HL-60/S4 treated with phorbol 12-myristate 13-acetate at 8.2 ng/mL for 4 days and 3 days (cell line): ENCODE measurements around the gene PCYOX1L.

Experiments used
- in situ Hi-C: fragments of 300-500 bp; cut with MboI; formaldehyde crosslinking; loops from 2 replicates; pipeline ENCODE4 v1.15.0; 2022; ENCODE audit warnings: low sequenced_read_pairs

The PCYOX1L gene

GRCh38 chr5:149404746-149405549, 47.1 kb downstream of the PCYOX1L start:
- in situ Hi-C loops: no loop called here

GRCh38 chr5:149405550-149406202, 47.8 kb downstream of the PCYOX1L start:
- in situ Hi-C loops: no loop called here

- in situ Hi-C loops: no loop called here
Measured at GRCh38 chr5:149406203-149406978, 48.5 kb downstream of the PCYOX1L start.

GRCh38 chr5:149406979-149407306, 49.1 kb downstream of the PCYOX1L start:
- in situ Hi-C loops: no loop called here

- in situ Hi-C loops: no loop called here
Measured at GRCh38 chr5:149407323-149408251, 49.7 kb downstream of the PCYOX1L start.

GRCh38 chr5:149408252-149409099, 50.6 kb downstream of the PCYOX1L start:
- in situ Hi-C loops: no loop called here

- in situ Hi-C loops: no loop called here
Measured at GRCh38 chr5:149409268-149409948, 51.6 kb downstream of the PCYOX1L start.

- in situ Hi-C loops: no loop called here
Measured at GRCh38 chr5:149410071-149410470, 52.2 kb downstream of the PCYOX1L start.

- in situ Hi-C loops: no loop called here
Measured at GRCh38 chr5:149410721-149411432, 53.0 kb downstream of the PCYOX1L start.

GRCh38 chr5:149411738-149412519, 54.1 kb downstream of the PCYOX1L start:
- in situ Hi-C loops: no loop called here

- in situ Hi-C loops: no loop called here
Measured at GRCh38 chr5:149412783-149413476, 55.1 kb downstream of the PCYOX1L start.

- in situ Hi-C loops: no loop called here
Measured at GRCh38 chr5:149413477-149414210, 55.8 kb downstream of the PCYOX1L start.

GRCh38 chr5:149414405-149415065, 56.7 kb downstream of the PCYOX1L start:
- in situ Hi-C loops: no loop called here

GRCh38 chr5:149415066-149415967, 57.5 kb downstream of the PCYOX1L start:
- in situ Hi-C loops: no loop called here
